ENCODE results near the gene CCNB2. TPM values are rescaled to one million over a fixed set of nuclear protein-coding genes. Genes with fewer than 3 reads are reported as not detected.
"Not testable (repeated sequence)": the region's sequence is repeated elsewhere in the genome, so short reads cannot be mapped to it uniquely, and the experiment has no call there.

Gene CCNB2
- 1.4 and 2.1 TPM in 2 replicates for total RNA-seq
- 0.72 TPM for polyA plus RNA-seq (2012)

DNA sequence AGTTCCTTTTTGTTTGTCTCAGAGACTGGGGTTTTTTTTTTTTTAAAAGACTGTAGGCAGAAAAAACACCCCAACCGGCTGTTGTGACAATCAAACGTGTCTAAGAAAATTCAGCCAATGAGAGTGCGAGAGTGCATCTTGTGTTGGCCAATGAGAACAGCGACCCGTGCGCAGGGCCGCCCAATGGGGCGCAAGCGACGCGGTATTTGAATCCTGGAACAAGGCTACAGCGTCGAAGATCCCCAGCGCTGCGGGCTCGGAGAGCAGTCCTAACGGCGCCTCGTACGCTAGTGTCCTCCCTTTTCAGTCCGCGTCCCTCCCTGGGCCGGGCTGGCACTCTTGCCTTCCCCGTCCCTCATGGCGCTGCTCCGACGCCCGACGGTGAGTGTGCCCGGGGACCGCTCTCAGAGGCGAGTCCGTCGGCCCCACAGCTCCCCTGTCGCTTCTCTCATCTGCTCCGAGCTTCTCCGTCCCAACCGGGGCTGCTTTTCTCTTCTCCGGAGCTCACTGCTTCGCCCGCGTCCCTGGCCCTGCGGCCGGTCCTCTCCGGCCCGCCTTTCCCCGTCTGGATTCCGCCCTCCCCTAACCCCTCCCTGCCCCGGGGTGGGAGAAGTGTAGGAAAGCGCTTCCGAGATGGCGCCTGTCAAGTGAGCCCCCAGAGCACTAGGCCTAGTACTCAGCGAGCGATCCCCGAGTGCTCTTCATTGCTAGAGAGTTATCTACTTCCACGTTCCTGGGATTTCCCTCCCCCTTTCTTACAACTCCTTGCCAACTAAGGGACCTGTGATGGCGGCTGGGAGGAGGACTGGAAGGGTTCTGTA is at the start of gene CCNB2:
Gene CCNB2, plus strand, starts transcription at position 235 of the 821 bp plus-strand sequence. Its CDS starts 123 bp downstream, at position 358.
- peak; percentile 97 for DNase-seq (ENCODE audit: low read depth)

DNA sequence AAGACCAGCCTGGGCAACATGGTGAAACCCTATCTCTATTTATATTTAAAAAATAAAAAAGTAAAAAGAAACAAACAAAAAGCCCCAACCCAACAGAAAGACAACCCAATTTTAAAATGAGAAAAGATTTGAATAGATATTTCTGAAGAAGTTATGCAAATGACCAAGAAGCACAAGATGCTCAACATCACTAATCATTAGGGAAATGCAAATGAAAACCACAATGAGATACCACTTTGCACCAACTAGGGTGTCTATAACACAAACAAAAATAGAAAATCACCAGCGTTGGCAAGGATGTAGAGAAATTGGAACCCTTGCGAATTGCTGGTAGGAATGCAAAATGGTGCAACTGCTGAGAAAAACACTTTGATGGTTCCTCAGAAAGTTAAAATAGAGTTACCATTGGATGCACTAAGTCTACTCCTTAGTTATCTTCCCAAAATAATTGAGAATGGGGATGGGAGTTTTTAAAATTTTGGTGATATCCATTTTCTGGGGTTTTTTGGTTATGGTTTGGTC is 45.8 kb upstream of the CCNB2 start:
- no peak for DNase-seq (ENCODE audit: low read depth)

DNA sequence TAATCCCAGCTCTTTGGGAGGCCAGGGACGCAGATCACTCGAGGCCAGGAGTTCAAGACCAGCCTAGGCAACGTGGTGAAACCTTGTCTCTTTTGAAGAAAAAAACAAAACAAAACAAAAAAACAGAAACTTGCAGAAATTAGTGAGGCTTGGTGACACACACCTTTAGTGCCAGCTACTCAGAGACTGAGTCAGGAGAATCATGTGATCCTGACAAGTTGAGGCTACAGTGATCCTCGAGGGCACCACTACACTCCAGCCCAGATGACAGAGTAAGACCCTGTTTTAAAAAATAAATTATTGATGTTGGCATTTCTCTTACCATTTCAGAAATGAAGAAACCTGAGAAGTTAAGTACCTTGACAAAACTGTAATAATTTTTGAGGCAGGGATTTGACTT is 44.6 kb upstream of the CCNB2 start:
- no peak for DNase-seq (ENCODE audit: low read depth)

DNA sequence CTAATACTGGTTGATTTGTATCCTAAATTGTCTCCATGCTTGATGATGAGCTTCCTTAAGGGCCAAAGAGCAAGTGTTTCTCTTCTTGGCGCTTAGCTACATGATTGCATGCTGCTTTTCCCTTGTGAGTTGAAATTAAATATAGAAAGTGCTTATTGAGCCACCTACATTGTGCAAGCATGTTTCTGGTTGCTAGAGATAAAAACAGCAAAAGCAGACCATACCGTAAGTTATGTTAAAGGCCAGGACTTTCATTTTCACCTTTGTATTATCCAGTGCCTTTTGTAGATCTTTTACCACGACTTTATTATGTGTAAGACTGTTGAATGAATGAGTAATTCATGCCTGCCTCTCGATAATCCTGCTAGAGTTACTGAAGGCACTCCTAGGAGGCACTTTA is 41.9 kb upstream of the CCNB2 start:
- no peak for DNase-seq (ENCODE audit: low read depth)

DNA sequence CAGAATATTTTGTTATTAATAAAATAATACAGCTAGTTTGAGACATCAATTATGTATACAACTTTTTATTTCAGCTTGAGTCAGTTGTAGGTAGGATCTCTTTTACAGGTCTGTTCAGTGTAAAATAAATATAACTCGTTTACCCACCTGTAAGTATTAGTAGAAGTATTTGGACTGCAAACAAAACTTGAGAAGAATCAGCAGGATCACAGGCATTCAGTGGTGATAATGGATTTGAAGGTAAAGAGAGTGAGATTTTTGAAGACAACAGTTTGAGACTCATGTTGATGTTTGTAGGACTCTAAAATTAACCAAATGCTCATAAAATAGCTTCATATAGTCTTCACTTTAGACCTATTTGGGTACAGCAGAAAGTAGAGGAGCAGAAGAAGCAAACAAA is 35.5 kb upstream of the CCNB2 start:
- DNase-seq (ENCODE audit: low read depth): no peak

DNA sequence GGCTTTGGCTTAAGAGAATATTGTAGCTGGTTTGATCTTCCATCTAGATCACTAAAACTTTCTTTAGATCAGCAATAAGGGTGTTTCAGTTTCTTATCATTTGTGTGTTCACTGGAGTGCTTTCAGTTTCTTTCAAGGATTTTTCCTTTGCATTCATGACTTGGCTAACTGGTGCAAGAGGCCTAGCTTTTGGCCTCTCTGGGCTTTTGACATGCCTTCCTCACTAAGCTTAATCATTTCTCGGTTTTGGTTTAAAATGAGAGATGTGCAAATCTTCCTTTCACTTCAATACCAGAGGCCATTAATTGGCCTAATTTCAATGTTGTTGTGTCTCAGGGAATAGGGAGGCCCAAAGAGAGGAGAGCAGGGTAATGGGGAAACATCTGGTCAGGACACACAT is 30.3 kb upstream of the CCNB2 start:
- DNase-seq (ENCODE audit: low read depth): no peak

DNA sequence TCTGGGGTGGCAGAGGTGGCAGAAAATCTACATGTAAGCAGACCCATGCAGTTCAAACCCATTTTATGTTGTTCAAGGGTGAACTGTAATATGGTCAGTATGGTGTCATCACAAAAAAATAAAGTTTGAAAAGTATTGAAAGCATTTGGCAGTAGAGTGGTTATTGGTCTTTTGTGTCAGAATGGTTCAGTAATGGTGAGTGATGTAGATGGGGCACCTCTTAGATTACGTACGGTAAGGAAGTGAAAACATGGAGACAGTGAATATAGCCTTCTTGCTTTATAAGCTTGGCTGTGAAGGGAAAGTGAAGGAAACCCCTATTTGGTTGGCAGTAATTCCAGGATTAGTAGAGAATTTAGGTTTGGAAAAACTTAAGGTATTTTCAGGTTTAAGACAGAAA is 17.2 kb upstream of the CCNB2 start:
- DNase-seq (ENCODE audit: low read depth): no peak

DNA sequence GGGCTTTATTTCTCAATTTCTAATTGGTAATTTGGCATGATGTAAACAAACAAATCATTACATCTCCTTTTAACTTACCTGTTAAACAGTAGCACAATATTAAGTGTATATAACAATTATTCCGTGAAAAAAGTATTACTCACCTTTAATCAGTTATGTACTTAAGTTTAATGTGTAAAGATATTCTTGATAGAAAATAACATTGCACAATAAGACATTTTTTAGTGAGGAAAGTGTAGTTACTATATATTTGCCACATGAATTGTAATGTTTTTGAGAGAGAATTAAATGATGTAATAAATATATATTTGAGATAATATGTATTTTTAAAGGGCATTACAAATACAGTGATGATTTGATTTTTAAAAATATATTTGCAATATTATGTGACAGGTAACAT is 10.9 kb upstream of the CCNB2 start:
- DNase-seq (ENCODE audit: low read depth): no peak

DNA sequence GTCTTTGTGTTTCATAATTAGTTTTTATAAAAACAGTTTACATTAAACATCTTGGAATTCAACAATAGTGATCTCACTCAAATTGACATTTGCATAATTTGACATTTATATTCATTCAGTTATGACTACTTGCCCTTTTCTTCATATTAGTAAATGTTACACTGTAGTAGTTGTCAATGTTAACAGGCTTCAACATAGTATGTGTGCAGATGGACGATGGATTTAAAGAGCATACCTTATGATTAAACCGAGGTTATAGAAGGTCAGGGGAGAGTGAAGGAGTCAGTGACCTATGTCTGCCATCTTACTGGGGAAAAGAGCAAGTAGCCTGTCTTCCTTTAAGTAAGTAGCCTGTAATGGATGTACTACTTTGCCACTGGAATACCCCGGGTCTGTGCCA is 8.5 kb upstream of the CCNB2 start:
- no peak for DNase-seq (ENCODE audit: low read depth)

DNA sequence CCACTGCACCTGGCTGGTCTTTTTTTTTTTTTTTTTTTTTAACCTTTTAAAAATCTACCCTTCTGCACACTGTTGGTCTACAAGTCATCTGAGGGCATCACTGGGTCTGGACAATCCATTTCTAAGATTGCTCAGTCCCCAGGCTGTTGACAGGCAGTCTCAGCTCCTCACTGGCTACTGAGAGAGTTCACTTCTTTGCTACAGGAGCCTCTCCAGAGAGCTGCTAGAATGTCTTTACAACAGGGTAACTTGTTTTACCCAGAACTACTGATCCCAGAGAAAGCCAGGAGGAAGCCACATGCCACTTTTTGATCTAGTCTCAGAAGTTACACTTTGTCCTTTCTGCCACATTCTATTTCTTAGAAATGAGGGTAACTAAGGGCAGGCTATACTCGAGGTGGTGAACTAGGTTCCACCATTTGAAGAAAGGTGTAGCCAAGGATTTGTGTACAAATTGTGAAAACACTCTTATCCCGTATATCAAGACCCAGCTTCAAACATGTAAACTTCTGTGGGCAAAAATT is 5.7 kb upstream of the CCNB2 start:
- no peak for DNase-seq (ENCODE audit: low read depth)

DNA sequence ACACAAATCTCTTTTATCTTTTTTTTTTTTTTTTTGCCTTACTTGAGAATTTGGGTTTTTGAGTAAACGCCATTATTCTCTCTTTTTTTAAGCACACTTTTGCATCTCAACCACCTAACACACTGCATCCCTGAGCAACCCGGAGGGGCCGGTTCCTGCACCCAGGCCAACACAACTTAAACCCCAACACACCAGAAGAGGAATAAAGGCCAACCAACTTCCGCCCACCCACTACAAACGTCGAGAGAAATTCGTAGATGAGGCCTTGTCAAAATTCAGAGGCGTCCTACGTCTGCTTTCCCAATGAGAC is 389 bp upstream of the CCNB2 start:
- DNase-seq (ENCODE audit: low read depth): no peak

DNA sequence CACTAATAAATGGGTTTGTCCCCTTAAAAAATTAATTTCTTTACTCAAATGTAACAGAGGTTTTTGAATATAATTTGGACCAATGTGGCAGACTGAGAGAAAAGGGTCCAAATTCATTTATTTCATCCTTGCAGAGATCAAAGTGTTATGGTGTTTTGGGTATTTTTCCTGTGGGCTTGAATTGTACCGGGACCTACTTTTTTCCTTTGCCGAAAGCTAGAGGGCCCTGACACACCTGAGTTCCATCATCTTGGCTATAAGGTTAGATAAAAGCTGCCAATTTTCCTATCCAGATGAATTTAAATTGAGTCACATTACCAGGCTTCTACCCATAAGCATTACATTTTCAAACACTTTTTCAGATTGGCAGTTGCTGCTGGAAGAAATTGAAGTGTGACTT is 908 bp downstream of the CCNB2 start:
- no peak for DNase-seq (ENCODE audit: low read depth)

DNA sequence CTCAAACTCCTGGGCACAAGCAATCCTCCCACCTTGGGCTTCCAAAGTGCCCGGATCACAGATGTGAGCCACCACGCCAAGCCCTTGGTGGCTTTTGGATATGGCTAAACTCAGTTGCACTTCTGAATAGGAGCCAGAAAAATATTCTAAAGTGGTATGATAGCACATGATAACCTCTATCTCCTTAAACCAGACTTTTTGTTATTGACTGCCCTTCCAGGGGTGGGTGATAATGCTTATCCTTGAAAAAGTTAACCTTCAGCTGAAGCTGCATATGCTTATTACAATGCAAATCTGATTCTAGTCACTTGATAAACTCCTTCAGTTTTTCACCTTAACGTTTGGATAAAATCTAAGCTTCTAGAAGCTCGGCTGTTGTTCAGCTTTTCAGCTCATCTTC is 6.3 kb downstream of the CCNB2 start:
- no peak for DNase-seq (ENCODE audit: low read depth)

DNA sequence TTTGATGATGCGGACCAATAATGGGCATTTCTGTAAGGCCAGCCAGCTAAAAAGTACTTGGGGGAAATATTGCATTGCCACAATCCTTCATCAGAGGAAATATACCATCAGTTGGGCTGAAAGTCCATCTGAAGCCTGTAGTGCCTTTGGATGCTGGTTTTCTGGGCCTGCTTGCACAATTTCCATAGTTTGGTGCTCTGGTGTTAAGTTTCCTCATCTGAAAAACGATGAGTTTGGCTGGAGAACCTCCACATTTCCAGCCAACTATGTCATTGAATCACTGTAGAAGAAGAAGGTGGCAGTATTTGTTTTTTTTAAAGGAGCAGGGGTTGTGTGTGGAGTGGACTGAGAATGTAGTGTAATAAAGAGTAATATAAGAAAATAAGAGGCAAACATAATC is 10.1 kb downstream of the CCNB2 start:
- no peak for DNase-seq (ENCODE audit: low read depth)

DNA sequence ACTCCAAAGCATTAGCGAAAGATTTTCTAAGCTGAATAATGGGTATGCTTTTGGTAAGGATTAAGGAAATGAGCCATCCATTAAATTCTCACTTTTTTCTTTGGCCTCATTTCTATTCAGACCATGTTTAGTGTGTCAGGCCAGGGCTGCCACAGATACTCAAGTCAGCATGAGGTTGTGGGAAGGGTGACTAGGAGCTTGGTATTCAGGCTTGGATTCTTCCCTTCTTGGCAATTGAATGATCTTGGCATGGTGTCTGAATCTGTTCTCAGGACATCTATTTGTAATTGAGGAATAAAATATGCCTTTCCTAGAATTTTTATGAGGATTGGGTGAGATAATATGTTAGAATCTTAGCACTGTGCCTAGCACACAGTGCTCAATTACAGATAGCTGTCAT is 11.2 kb downstream of the CCNB2 start:
- DNase-seq (ENCODE audit: low read depth): peak; percentile 32

DNA sequence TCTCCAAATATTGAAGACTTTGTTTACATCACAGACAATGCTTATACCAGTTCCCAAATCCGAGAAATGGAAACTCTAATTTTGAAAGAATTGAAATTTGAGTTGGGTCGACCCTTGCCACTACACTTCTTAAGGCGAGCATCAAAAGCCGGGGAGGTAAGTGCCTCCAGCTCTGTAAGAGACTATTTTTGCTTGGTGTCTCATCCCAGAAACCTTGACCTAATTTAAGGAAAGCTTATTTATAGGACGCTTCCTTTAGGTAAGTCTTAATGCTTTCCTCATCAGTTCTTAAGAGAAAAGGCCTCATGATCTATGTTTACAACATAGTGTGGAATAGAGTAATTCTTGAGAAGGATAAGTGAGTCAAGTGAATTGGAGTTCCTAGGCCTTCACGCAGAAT is 11.8 kb downstream of the CCNB2 start:
- no peak for DNase-seq (ENCODE audit: low read depth)

DNA sequence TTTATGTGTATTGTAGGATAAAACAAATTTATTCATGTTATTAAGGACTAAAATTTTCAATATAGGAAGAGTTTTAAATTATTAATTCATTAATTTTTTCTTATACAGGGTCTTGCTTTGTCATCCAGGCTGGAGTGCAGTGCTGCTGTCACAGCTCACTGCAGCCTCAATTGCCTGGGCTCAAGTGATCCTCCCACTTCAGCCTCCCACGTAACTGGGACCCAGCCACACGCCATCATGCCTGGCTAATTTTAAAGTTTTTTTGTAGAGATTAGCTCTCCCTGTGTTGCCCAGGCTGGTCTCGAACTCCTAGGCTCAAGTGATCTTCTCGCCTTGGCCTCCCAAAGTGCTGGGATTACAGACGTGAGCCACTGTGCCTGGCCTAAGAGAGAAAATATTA is 14.7 kb downstream of the CCNB2 start:
- DNase-seq (ENCODE audit: low read depth): no peak

DNA sequence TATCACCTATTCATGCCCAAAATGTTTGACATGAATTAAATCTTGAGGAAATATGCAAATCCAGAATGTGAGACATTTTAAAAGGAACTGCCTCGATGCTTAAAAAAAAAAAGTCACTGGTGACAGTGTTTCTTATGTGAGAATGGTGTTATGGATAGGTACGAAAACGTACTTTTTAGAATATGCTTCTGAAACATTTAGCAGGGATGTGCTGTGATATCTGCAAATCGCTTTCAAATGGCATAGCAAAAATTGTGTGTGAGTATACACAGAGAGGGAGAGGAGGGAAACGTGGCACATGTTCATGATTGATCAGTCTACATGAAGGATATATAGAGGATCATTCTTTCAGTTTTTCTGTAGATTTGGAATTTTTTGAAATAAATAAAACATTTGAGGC is 16.0 kb downstream of the CCNB2 start:
- no peak for DNase-seq (ENCODE audit: low read depth)

DNA sequence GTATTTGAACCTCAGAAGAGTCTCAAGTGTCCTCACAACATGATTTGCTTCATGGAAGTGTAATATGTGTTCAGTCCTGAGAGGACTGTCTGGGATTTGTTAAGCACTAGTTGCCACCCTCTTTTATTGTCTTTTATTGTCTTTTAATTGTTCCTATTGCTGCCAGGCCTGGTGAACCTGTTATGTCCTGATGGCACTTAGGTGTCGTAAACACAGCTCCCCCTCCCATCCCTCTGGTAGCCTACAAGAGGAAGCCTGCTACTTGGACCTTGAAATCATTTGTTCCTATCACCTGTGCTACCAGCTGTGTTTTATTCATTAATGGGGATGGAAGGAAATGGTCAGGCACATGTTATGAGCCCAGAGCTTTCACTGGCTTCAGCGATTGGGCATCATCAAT is 19.3 kb downstream of the CCNB2 start:
- no peak for DNase-seq (ENCODE audit: low read depth)

DNA sequence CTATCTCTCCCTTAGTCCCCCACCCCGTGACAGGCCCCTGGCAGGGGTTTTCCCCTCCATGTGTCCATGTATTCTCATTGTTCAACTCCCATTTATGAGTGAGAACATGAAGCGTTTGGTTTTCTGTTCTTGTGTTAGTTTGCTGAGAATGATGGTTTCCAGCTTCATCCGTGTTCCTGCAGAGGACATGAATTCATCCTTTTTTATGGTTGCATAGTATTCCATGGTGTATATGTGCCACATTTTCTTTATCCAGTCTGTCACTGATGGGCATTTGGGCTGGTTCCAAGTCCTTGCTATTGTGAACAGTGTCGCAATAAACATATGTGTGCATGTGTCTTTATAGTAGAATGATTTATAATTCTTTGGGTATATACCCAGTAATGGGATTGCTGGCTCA is 20.7 kb downstream of the CCNB2 start:
- not testable (repeated sequence) for DNase-seq (ENCODE audit: low read depth)

DNA sequence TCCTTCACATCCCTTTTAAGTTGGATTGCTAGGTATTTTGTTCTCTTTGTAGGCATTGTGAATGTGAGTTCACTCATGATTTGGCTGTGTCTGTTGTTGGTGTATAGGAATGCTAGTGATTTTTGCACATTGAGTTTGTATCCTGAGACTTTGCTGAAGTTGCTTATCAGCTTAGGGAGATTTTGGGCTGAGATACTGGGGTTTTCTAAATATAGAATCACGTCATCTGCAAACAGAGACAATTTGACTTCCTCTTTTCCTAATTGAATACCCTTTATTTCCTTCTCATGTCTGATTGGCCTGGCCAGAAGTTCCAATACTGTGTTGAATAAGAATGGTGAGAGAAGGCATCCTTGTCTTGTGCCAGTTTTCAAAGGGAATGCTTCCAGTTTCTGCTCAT is 22.3 kb downstream of the CCNB2 start:
- DNase-seq (ENCODE audit: low read depth): not testable (repeated sequence)

DNA sequence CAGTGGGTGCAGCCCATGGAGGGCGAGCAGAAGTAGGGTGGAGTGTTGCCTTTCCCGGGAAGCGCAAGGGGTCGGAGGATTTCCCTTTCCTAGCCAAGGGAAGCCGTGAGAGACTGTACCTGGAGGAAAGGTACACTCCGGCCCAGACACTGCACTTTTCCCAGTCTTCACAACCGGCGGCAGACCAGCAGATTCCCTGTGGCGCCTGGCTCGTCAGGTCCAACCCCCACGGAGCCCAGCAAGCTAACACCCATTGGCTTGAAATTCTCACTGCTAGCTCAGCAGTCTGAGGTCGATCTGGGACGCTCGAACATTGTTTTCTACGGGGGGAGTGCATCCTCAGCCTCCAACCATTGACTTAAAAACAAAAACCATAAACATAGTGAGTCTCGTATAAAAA is 26.5 kb downstream of the CCNB2 start:
- DNase-seq (ENCODE audit: low read depth): no peak

DNA sequence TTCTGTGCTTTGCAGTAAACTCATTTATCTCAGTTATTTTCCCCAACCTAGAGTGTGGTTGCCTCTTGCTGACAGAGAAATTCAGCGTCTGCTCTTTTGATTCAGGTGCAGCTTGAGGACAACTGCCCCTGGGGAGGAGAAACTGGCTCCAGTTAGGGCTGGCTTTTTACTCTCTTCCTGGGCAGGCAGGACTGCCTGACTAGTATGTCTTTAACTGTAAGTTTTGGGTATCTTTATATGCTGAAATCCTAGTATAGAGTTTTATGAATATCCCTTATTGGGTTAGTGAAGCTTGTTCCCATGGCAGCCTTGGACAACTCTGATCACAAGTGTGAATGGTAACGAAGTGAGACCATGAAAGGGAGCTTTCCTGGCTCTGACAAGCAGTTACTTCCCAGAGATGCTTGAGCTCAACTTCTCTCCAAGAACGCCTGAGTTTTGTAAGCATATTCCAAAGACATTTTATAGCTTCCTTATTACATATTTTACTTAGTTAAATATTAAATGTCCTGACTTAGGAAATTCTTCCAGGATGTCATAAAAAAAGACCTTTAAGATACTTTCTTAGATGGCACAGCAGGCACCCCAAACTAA is 27.1 kb downstream of the CCNB2 start:
- no peak for DNase-seq (ENCODE audit: low read depth)

All from myocyte (in vitro differentiated cells).